Loucy (cell line): ENCODE data around the gene DISP3.

Source experiments
- EZH2phosphoT487 ChIP-seq: fragments of 200-600 bp; IDR thresholded peaks from 2 replicates; pipeline ENCODE4 v1.6.1; 2018; ENCODE audit warnings: antibody characterized with exemption, mild to moderate bottlenecking, moderate library complexity, borderline replicate concordance
- TF ChIP-seq, protein P1 (sequence below): fragments of 200-600 bp; sonication (generic); conservative IDR thresholded peaks from 2 replicates; pipeline ENCODE4 v1.5.1; 2014; ENCODE audit warnings: mild to moderate bottlenecking, antibody characterized with exemption, low read length

DNA sequence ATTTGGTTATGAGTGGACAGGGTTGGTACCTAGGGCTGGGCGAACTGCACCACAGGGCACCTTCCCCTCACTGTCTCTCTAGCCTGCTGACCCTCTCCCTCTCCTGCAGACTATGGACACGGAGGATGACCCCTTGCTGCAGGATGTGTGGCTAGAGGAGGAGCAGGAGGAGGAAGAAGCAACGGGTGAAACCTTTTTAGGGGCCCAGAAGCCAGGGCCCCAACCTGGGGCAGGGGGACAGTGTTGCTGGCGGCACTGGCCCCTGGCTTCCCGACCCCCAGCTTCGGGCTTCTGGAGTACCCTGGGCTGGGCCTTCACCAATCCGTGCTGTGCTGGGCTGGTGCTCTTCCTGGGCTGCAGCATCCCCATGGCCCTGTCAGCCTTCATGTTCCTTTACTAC is 21.9 kb downstream of the DISP3 start:
- TF ChIP-seq, protein P1, sequence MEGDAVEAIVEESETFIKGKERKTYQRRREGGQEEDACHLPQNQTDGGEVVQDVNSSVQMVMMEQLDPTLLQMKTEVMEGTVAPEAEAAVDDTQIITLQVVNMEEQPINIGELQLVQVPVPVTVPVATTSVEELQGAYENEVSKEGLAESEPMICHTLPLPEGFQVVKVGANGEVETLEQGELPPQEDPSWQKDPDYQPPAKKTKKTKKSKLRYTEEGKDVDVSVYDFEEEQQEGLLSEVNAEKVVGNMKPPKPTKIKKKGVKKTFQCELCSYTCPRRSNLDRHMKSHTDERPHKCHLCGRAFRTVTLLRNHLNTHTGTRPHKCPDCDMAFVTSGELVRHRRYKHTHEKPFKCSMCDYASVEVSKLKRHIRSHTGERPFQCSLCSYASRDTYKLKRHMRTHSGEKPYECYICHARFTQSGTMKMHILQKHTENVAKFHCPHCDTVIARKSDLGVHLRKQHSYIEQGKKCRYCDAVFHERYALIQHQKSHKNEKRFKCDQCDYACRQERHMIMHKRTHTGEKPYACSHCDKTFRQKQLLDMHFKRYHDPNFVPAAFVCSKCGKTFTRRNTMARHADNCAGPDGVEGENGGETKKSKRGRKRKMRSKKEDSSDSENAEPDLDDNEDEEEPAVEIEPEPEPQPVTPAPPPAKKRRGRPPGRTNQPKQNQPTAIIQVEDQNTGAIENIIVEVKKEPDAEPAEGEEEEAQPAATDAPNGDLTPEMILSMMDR: no peak
- no peak for TF ChIP-seq EZH2phosphoT487
